HG03139 (cell line): ENCODE results near the gene SLC7A1.

Source experiments
- ATAC-seq: cut with Tn5 transposase; IDR thresholded peaks from one replicate; pipeline ENCODE4 v1.9.1; 2021; ENCODE audit not compliant: unreplicated experiment

The SLC7A1 gene

DNA sequence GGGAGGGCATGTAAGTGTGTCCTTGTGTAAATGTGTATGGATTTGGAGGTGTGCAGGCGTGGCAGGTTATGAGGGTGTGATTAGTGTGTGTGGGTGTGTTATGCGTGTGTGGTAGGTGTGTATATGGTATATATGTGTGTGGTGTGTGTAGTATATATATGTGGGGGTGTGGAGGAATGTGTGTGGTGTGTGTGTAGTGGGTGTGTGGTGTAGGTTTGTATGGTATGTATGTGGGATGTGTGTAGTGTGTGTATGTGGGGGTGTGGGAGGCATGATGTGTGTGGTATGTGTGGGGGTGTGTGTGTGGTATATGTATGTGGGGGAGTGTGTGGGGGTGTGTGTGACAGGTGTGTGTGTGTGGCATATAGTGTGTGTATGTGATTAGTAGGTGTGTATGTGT, 104.2 kb downstream of the SLC7A1 start:
- no peak for ATAC-seq

DNA sequence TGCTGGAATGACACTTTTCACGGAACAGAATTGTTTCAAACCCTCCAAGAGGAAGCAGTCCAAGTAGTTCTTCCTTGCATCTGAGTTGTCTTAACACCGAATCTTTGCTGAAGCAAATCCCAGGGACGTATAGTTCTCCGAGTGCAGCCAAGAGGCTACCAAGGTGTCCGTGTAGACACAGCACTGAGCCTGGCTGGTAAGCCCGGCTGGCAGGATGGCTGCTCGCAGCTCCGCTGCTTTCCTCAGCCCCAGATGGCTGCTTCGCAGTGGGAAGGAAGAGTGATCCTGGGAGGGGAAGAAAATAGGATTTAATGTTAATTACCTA, 105.0 kb downstream of the SLC7A1 start:
- no peak for ATAC-seq

DNA sequence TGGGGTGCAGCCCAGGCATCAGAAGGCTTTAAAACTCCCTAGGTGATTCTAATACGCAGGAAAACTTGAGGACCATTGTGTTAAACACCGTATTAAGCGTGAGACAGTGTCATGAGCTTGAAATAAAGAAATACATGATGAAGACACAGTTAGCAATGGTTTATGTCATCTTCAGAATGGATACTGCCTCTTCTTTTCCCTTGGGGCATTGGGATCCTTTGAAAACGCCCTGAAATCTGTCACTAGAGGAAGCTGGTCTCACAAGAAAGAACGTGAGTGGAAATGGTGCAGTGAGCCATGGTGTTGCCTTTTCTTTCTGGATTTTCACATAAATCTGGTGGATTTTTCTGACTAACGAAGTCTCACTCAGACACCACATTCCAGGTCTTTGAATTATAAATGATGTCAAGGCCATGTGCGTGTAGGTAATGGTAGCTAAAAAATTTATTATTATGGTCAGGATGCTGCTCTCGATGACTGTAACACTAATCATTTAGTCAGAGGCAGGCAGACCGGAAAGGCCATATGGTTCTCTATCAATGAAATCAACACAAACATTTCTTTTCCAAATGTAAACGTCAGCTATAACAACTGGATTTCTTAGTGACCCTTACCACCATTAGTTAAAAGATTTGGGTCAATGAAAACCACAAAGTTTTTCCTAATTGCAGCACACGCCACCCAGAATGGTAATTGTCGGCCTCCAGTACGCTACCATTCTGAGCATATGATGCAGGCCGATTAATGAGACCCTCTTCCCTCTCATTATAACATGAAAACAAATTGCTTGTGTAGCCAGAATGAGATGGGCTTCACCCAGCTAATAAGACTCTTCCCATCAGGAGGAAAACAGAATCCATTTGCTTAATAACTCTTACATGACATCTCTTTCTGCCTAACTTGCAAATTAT, 105.6 kb downstream of the SLC7A1 start:
- ATAC-seq: no peak

DNA sequence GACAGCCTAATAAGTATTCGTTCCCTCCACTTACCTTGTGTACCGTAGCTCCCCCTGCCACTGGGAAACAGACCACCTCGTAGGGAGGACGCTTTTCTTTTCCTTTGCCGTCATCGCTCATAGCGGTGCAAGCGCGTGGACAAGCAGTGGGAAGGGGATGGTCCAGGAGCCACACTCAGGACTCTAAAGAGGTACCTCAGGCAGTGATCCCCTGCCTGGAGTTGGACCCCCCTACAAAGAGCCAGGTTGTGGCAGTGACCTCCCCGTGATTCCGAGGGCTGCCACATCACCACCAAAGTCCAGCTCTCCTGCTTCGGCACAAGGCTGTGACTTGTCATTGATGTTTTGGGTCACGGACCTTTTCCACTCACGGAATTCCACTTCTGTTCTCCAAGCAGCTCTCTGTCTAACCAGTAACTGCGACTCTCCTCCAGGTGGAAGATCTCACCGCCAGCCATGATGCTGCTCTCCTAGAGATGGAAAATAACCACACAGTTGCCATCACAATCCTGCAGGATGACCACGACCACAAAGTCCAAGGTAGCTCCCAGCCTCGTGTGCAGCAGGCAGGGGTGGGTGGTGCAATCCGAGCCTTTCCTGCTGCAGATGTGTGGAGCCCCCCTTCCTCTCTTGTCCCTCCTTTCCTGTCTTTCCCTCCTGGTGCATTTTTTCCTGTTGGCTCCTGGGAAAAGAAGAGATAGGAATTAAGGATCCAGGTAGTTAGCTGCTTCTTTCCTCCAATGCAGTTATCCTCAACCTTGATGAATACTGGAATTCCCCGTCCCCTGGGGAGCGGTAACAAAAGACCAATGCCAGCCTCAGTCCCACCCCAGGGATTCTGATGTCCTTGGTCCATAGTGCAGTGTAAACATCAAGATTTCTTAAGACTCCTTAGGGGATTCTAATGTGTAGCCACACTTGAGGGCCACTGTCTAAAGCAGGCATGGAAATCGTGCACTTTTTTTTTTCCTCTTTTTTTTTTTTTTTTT, 107.7 kb downstream of the SLC7A1 start:
- ATAC-seq: no peak

DNA sequence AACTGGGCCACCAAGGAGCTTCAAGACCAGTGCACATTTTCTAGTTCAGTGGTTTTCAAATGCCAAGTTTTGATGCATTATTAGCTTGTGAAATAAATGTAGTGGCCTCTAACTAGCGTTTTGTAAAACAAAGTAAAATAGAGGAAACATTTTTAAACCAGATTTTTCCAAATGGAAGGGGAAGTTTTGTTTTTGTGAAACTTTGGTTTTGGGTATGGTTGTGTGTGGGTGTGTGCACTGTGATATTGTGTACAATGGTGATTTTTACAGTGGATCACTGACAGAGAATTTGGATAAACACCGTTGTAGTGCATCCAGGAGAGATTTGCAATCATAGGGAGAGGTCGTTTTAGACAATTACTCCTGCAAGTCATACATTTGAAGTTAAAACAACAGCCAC, 108.9 kb downstream of the SLC7A1 start:
- ATAC-seq: no peak

DNA sequence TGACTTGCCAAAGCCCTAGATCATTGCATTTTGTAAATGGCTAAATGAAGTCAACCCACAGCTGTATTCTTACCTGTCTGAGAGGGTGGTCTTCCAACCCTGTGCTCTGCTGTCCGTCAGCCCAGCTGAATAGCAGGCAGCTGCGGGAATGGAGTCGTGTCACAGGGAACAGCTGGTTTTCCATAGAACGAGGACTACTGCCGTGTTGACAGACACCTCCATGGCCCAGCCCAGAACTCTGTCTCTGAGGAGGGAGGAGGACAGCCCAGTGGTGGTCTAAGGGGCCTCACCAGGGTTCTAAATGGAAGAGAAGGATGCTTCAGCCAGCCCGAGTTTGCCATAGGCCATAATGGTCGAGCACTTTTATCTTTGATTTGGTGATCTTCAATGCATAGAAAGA, 110.7 kb downstream of the SLC7A1 start:
- ATAC-seq: no peak

DNA sequence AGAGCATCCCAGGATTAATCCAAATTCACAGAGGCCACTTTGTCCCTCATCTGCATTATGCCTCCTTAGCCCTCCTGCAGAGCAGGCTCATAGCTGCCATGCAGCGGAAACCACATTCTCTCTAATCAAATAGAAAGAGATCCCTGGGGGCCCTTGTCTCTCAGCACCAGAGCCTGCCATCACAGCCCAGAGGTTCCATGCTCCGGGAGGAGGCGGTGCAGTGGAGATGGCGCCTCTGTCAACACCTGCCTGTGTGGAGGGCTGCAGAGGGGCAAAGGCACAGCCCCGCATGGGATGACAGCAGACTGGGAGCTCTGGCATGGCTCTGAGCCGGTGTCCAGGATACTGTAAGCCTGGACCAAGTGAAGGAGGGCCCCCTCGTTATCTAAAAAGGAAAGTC, 111.3 kb downstream of the SLC7A1 start:
- ATAC-seq: no peak

DNA sequence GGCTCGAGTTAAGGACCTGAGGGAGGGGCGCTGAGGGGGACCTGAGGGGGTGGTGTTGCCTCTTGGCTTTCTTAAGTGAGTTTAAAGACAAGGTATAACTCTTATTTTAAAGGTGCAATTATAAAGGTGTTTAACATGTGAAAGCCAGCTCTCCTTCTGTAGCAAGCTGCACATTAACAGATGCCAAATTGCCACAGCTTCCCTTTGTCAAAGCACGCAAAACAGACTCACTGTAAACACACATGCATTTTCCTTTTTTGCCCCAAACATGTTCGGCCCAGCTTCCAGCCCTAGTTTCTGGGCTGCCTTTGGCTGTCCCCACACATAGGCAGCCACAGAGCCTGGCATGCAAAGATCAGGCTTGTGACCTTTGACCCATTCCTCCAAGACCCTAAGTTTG, 111.9 kb downstream of the SLC7A1 start:
- no peak for ATAC-seq

DNA sequence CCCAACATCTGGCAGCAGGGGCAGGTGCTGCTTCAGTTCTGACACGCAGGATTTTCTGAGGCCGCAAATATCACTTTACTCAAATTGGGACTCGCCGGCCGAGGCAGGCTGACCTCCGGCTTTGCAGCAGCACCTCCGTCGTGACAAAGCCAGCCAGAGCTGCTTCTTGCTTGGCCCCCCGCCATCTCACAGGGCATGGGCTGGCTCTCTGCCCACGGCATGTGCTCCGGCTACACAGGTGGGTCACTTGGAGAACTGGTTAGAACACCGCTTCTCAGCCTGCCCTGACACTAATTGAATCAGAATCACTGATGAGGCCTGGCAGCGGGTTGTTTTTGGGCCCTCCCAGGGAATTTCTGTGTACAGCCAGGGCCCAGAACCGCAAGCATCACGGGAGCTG, 112.3 kb downstream of the SLC7A1 start:
- ATAC-seq: no peak

DNA sequence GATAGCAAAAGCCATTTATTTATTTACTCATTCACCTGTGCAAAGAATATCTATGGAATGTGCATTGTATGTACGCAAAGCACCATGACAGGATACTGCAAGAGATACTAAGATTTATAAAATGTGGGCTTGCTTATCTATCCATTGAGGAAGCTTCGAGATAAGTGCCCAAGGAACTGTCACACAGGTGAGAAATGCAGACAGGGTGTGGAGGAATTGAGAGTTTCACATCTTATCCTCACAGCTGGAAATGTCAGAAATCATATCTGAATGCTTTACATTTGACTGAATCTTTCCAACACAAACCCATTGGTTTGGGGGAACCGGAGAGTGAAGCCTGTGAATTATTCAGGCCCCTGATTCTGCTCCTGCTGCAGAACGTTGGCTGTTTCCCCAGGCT, 113.0 kb downstream of the SLC7A1 start:
- no peak for ATAC-seq

DNA sequence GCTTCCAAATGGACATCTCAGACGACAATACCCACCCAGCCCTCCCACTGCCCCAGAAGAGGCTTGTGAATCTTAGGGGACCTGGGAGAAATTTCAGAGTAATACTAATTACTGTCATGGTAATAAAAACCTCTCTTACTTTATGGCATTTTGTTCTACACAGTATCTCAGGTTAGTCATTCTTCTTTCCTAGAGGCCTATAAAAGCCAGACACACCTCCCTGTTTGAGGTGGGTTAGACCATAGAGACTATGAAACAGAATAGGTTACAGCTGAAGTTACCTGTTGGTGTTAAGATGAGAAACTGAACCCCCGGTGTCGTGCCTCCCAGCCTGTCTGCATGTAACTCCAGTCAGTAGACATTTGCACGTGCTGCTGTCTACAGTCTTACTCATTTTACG, 113.9 kb downstream of the SLC7A1 start:
- ATAC-seq: no peak

DNA sequence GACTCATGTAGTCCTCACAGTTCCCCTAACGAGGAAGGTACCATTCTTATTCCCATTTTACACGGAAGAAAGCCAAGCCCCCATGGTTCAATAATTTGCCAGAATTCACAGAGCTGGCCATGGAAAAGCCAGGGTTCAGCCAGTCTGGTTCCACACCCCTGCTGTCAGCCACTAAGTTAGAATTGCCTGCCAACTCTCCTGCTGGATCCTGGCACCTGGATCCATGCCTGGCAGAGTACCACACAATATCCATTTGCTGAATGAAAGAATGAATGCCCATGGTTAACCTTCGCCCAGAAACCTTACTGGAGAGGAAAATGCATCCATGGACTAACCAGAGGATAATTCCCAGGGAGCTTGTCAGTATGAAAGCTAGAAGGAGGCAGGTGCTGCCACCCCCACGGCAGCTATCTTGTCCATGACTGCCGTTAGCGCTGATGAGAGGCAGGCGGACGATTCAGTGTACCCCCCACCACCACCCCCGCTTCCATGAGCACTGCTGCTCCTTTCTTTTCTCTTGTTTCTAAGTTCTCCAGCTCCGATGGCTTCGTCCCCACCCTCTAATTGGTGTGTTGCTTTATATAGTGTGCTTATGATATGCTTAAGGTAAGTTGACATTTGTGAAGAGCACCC, 114.5 kb downstream of the SLC7A1 start:
- no peak for ATAC-seq

DNA sequence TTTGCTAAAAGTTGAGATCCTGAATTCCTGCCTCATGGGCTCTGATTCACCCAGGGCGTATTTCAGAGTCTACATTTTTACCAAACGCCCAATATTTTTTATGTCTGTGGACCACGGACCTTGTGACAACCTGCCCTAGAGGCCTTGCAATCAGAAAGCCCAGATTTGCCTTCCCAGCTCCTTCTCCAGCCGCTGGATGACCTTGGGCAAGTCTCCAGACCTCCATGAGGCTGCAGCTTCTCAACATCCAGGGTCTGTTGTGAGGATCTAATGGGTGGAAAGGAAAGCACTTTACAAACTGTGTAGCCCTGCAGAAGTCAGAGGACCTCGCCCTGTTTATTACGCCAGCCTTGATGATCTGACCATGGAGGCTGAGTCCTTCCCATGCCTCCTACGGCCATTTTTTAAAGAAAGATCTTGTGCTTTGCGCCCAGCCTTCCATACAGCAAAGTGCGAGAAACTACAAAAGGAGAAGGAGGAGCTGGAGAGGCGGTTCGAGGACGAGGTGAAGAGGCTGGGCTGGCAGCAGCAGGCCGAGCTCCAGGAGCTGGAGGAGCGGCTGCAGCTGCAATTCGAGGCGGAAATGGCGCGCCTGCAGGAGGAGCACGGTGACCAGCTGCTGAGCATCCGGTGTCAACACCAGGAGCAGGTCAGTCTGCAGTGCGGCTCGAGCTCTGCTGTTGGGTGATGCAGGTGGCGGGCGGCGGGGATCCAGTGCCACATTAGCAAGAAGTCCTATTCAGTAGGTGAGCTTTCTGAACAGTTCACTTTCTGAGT, 115.6 kb downstream of the SLC7A1 start:
- ATAC-seq: no peak

DNA sequence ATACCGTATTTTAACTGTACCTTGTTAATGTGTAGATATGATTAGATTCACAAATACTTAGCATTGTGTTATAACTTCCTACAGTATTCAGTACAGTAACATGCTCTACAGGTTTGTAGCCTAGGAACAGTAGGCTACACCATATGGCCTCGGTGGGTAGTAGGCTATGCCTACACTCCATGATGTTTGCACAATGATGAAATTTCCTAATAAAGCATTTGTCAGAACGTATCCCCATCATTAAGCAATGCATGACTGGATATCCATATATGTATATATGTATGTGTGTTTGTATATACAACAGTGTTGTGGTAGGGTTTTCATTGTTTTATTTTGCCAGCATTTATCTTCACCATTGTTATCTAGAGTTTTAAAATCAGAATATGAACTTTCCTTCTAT, 119.4 kb downstream of the SLC7A1 start:
- no peak for ATAC-seq

DNA sequence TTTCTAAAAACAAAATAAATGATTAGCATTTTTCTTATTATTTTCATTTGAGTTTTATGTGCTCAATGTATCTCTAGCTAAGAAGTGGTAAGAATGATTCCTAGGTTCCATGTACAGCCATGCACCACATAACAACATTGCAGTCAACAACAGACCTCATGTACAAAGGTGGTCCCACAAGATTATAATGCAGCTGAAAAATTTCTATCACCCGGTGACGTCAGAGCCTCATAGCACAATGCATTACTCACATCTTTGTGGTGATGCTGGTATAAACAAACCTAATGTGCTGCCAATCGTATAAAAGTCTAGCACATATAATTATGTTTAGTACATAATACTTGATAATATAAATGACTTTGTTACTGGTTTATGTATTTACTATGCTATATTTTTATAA, 120.5 kb downstream of the SLC7A1 start:
- ATAC-seq: no peak

DNA sequence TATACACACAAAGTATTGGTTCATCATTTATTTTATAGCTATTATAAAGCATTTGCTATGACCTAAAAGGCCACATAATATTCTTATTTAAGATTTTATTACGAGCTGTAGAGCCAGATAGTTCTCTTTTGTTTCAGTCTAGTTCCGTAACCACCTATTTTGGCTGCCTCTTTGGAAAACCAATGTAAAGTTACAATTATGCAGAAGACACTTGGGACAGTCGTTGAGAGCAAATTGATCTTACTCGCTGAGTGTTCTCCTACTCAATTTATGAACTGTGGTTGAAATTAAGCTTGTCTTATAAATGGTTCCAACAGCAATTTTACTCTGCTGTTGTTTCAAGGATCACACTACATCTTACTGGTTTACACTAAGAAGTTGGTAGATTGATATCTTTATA, 122.3 kb downstream of the SLC7A1 start:
- no peak for ATAC-seq

DNA sequence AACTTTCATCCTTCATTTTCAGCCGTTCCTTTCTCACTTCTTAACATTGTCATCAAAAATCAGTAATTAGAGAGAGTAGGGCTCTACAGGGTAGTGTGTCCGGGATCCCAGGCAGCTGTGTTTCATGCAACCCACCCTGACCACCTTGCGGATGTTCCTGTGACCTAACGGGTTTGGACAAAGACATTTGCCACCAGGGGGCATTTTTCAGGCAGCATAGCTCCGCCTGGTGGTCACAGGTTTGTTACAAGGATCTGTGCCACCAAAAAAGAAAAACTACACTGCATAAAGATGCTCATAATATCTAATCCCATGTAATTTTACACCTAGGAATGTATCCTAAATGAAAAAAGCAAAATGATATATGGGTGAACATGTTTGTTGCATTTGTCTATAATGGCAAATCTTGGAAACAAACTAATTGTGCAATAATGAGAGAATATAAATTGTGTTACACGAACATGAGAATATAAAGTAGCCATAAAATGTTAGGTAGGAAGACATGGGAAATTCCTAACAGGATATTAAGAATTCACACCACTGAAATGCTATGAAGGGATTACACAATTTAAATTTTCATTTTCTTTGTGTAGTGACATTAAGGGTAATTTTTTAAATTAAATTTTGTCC, 123.0 kb downstream of the SLC7A1 start:
- no peak for ATAC-seq

DNA sequence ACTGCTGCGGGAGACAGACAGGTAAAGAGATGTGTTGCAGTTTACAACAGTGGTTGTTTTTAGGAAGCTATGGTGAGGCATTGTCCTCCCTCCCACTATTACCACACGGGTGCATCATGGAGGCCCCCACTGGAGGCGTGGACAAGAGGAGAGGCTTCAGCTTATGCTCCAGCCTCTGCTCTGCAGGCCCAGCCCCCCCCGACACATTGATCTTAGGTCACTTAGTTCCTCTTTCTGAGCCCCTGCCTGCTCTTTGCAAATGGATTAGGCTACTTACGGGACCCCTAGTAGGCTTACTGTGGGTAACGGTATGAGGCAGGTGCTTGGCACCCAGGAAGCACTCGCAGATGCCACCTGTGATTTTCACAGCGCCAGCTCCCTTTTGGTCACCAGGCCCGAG, 123.9 kb downstream of the SLC7A1 start:
- no peak for ATAC-seq

DNA sequence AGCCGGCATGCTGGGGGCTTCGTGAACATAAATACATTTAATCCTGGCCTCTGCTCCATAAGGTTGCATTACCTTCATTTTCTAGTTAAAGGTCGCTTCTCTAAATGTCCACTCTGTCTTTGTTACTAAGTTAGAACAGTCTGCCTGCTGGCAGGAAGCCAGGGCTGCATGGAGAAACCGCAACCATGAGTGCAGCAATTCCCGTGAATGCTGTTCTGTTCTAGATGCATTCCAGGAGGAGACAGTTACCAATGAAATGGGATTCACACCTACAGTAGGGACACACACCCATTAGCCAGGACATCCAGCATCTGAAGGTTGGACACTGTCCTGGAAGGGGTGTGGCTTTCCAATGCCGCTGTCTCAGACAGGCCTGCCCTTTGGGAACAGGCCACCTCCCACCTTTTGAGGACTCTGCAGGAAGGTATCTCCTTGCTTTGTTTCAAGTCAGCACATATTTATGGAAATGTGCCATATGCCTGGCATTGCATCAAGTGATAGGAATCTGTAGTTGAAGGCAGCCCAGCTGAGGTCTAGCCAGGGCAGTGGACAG, 129.7 kb downstream of the SLC7A1 start:
- ATAC-seq: no peak

DNA sequence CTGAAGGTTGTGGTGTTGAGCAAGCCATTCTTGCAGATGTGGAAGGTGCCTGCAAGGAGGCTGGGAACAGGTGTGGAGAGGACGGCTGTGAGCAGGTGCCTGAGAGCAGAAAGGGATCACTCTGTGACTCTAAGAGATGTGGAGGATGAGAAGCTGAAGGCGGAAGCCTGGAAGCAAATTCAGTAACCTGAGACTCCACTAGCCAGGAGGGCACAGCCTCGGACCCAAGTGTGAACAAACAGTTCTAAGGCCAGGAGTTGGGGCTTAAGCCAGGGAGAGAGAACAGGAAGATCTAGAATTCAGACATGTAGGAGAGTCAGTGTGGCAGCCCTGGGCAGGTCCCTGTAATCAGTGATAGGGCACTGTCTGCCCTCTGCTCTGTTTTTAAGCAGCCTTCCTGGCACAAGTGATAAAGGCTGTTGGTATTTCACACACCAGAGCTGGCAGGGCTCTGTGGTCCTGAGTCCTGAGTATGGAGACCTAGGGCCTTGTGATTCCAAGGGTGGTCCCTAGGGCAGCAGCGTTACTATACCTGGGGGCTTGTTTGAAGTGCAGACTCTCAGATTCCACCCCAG, 131.3 kb downstream of the SLC7A1 start:
- no peak for ATAC-seq
